ENCODE measurements around the gene ADAMTS20.
"Not testable (repeated sequence)": the region's sequence is repeated elsewhere in the genome, so short reads cannot be mapped to it uniquely, and the experiment has no call there.

Gene ADAMTS20

DNA sequence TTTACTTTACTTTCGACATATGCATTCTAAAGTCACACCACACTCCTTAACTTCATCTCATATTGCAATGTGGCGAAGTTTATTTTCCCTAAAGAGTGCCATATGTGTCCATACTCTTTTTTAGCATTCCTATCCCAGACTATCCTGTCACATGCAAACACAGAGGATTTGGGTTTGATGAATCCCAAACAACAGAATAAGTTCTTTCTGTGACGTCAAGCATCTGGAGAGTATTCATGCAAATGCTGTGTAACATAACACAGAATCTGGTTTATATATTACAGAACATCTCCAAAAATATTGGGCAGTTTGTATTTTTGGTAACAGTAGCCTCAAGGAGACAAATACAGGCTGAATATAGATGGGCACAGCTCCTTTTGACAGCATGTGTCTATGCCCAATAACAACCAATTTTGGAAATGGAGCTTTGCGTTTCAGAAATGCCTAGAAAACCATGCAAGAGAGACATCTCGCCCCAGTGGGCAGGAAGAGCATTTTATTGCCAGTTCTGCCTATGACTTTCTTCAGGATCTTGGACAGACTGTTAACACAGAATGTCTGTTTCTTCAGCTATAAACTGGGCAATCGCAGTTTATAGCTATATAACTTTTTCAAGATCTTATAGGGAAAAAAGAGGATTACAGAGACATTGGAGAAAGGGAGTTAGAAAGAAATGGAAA is 190.8 kb downstream of the ADAMTS20 start:
- H3K27me3 ChIP-seq = no peaks in the 10 kb centered on the region
- TF ChIP-seq, protein P1, sequence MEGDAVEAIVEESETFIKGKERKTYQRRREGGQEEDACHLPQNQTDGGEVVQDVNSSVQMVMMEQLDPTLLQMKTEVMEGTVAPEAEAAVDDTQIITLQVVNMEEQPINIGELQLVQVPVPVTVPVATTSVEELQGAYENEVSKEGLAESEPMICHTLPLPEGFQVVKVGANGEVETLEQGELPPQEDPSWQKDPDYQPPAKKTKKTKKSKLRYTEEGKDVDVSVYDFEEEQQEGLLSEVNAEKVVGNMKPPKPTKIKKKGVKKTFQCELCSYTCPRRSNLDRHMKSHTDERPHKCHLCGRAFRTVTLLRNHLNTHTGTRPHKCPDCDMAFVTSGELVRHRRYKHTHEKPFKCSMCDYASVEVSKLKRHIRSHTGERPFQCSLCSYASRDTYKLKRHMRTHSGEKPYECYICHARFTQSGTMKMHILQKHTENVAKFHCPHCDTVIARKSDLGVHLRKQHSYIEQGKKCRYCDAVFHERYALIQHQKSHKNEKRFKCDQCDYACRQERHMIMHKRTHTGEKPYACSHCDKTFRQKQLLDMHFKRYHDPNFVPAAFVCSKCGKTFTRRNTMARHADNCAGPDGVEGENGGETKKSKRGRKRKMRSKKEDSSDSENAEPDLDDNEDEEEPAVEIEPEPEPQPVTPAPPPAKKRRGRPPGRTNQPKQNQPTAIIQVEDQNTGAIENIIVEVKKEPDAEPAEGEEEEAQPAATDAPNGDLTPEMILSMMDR (IDR thresholded peaks at IDR 0.05) = no peak
- no peak overlapping the region for H3K27ac ChIP-seq
- no peaks in the 10 kb centered on the region for H3K4me1 ChIP-seq
- no peak overlapping the region for H3K4me3 ChIP-seq
- DNase-seq = no peak
- H3K36me3 ChIP-seq = no peaks in the 10 kb centered on the region
- intact Hi-C loops (cut with DNase I; ENCODE audit: low total_unique reads) = no loop called here
- H3K9me3 ChIP-seq = no peaks in the 10 kb centered on the region

DNA sequence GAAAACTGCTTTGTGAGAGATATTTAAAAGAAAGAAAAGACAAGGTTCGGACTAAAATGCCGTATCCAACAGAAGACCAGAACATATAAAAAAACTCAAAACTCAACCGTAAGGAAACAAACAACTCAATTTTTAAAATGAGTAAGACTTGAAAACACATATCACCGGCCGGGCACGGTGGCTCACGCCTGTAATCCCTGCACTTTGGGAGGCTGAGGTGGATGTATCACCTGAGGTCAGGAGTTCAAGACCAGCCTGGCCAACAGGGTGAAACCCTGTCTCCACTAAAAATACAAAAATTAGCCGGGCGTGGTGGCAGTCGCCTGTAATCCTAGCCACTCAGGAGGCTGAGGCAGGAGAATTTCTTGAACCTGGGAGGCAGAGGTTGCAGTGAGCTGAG is 192.0 kb downstream of the ADAMTS20 start:
- H3K4me3 ChIP-seq; H3K27me3 ChIP-seq; H3K36me3 ChIP-seq; H3K4me1 ChIP-seq; H3K27ac ChIP-seq; H3K9me3 ChIP-seq; DNase-seq; intact Hi-C loops (cut with DNase I; ENCODE audit: low total_unique reads): not testable (repeated sequence)

DNA sequence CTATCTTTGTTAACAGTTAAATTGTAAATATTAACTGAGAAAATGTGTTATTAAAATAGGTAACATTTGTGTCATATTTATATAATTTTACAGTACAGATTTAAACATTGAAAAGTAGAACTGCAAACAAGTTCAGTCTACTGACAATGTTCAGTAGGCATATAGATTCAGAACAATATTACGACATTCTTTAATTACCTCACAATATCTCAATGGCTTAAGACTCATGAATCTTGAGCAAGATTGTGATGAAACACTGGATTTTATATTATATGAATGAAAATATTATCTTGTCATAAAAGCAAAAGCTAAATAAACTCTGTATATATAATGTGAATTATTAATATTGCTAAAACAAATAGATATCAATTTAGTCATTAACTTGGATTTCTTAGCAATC is 194.9 kb downstream of the ADAMTS20 start:
- TF ChIP-seq, protein P1 (IDR thresholded peaks at IDR 0.05) = no peak
- no peak for DNase-seq
- intact Hi-C loops (cut with DNase I; ENCODE audit: low total_unique reads) = no loop called here
- Histone ChIP-seq H3K4me1 (no peaks in the 10 kb centered on the region), H3K27me3 (no peaks in the 10 kb centered on the region), H3K4me3 (no peak overlapping the region), H3K36me3 (no peaks in the 10 kb centered on the region), H3K27ac (no peak overlapping the region), H3K9me3 (no peaks in the 10 kb centered on the region)

DNA sequence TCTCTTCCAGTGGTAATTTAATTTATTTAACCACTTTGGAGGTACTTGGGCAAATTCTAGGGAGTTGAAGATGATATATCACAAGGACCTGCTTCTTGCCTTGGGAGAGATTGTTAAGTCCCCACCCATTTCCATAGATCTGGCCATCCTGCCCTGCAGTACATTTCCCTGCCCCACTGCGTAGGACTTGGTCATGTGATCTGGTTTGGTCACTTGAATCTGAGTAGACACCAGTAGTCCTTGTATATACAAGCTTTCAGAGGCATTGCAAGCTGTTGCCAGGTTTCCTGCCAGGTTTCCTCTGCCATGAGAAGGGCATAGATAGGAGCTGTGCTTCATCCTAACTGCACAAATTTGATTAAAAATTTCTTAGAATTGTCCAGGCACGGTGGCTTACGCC is 200.0 kb downstream of the ADAMTS20 start:
- Histone ChIP-seq H3K36me3 (no peaks in the 10 kb centered on the region), H3K9me3 (no peaks in the 10 kb centered on the region), H3K4me3 (no peak overlapping the region), H3K27ac (no peak overlapping the region), H3K27me3 (no peaks in the 10 kb centered on the region), H3K4me1 (no peaks in the 10 kb centered on the region)
- no peak for DNase-seq
- TF ChIP-seq, protein P1 (IDR thresholded peaks at IDR 0.05) = no peak
- intact Hi-C loops (cut with DNase I; ENCODE audit: low total_unique reads) = no loop called here

DNA sequence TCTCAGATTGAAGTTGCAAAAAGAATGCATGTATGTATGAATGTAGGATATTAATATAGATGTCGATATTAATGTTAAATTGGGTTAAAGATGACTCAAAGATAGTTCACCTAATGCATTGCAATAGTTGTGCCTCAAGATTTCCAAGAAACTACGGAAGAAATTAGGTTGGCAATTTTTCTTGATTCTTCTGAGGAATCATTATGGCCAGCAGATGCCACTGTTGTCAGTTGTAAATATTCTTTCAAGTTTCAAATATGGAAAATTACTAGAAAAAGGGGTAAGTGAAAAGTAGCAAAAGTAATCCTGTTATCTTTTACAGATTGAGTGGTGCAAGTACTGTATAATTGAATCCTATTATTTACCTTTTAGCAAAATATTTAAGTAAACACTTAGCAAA is 202.1 kb downstream of the ADAMTS20 start:
- TF ChIP-seq, protein P1 (IDR thresholded peaks at IDR 0.05) = no peak
- intact Hi-C loops (cut with DNase I; ENCODE audit: low total_unique reads) = no loop called here
- Histone ChIP-seq H3K36me3 (no peaks in the 10 kb centered on the region), H3K4me3 (no peak overlapping the region), H3K9me3 (peaks cover 0 to 3% (median 0%) of the 10 kb centered on the region in 3 donors), H3K27me3 (no peaks in the 10 kb centered on the region), H3K27ac (no peak overlapping the region), H3K4me1 (no peaks in the 10 kb centered on the region)
- no peak for DNase-seq

DNA sequence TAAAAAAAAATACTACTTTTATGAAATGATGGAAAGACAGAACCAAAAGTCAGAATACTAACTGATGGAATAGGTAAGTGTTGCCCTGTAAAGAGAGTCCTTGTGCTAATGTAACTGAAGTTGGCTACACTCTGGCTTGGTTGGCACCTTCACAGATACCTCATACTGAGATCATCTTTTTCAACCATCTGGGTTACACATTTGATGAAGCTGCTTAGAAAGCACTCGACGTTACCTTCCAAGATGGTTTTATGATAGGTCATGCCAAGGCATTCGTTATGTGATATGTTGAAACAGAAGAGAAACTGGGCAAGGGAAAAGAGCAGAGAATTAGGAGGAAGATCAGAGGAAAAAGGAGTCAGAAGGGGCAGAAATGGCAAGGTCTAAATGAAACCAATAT is 203.8 kb downstream of the ADAMTS20 start:
- Histone ChIP-seq H3K4me1 (no peaks in the 10 kb centered on the region), H3K27ac (no peak overlapping the region), H3K9me3 (peaks cover 0 to 10% (median 0%) of the 10 kb centered on the region in 3 donors), H3K4me3 (no peak overlapping the region), H3K36me3 (no peaks in the 10 kb centered on the region), H3K27me3 (no peaks in the 10 kb centered on the region)
- intact Hi-C loops (cut with DNase I; ENCODE audit: low total_unique reads) = no loop called here
- DNase-seq = no peak
- TF ChIP-seq, protein P1 (IDR thresholded peaks at IDR 0.05) = no peak

Measured in tibial artery (tissue), 4 donors.